ENCODE measurements around the gene HPCA. TPM values are rescaled to one million over a fixed set of nuclear protein-coding genes. Genes with fewer than 3 reads are reported as not detected.

HPCA gene
- total RNA-seq, result not detected in 2 replicates

GRCh38 chr1:32886004-32886827 lies at the start of gene HPCA:
HPCA (plus strand) TSS chr1:32886491; CDS start chr1:32888899, 2,408 bp downstream.

GRCh38 chr1:32870615-32871363 lies 15.5 kb upstream of the HPCA start, which contains the start of gene FNDC5:
FNDC5 (minus strand) TSS chr1:32870912.

GRCh38 chr1:32900956-32901822 lies 14.9 kb downstream of the HPCA start, which contains the start of gene TMEM54:
TMEM54 (minus strand) TSS chr1:32901389; CDS start chr1:32901238, 151 bp downstream.

Other genes starting within 250 kb of the HPCA start
- 30.7 and 39.5 TPM in 2 replicates for gene ZBTB8OS, start 235.9 kb upstream of the HPCA start, total RNA-seq
- 118 and 143 TPM in 2 replicates for gene RBBP4, start 235.3 kb upstream of the HPCA start, total RNA-seq
- 7.0 and 12.3 TPM in 2 replicates for gene SYNC, start 183.7 kb upstream of the HPCA start, total RNA-seq
- gene YARS1, start 69.1 kb upstream of the HPCA start, total RNA-seq, result 84.2 and 100 TPM in 2 replicates
- 23.3 and 41.2 TPM in 2 replicates for gene S100PBP, start 68.8 kb upstream of the HPCA start, total RNA-seq
- 0.19 and 0.27 TPM in 2 replicates for gene FNDC5, start 15.6 kb upstream of the HPCA start, total RNA-seq
- gene TMEM54, start 14.9 kb downstream of the HPCA start, total RNA-seq, result 39.2 and 46.5 TPM in 2 replicates
- gene RNF19B, start 78.3 kb downstream of the HPCA start, total RNA-seq, result 19.7 and 29.2 TPM in 2 replicates
- gene AK2, start 150.4 kb downstream of the HPCA start, total RNA-seq, result 75.1 and 88.6 TPM in 2 replicates
- gene AZIN2, start 194.7 kb downstream of the HPCA start, total RNA-seq, result 1.8 and 2.8 TPM in 2 replicates

Data from endothelial cell of coronary artery (primary cell).